H1 (cell line): ENCODE measurements around the gene RAPGEF1. TPM values are rescaled to one million over a fixed set of nuclear protein-coding genes. Genes with fewer than 3 reads are reported as not detected.

Source experiments
- ATF3 ChIP-seq: IDR thresholded peaks from 2 replicates; pipeline ENCODE4 v1.6.1; 2011; ENCODE audit warnings: low read depth, mild to moderate bottlenecking, low read length; ENCODE audit not compliant: insufficient read depth
- CHD2 ChIP-seq: IDR thresholded peaks from 2 replicates; pipeline ENCODE4 v1.6.1; 2012; ENCODE audit warnings: low read length, improper control_type of control experiment
- EP300 ChIP-seq, 2 experiments: IDR thresholded peaks; 1 replicate in 1 of 2; 2 replicates in 1 of 2; pipeline ENCODE4 v1.6.1; 2011 to 2012; ENCODE audit warnings: low read depth in 2 of 2, low read length in 2 of 2, mild to moderate bottlenecking in 2 of 2, borderline replicate concordance in 1 of 2, inconsistent platforms in 1 of 2, moderate library complexity in 1 of 2
- HDAC2 ChIP-seq, 2 experiments: fragments of 300-600 bp in 1 of 2; sonication (generic) in 1 of 2; IDR thresholded peaks; 2 replicates each; pipeline ENCODE4 v1.6.1; 2011 to 2012; ENCODE audit warnings: low read depth in 2 of 2, low read length in 2 of 2, mild to moderate bottlenecking in 2 of 2, moderate library complexity in 2 of 2, borderline replicate concordance in 1 of 2, inconsistent platforms in 1 of 2
- JUN ChIP-seq: IDR thresholded peaks from 2 replicates; pipeline ENCODE4 v1.6.1; 2011; ENCODE audit warnings: low read depth, mild to moderate bottlenecking, improper control_type of control experiment, low read length
- TCF12 ChIP-seq: IDR thresholded peaks from 2 replicates; pipeline ENCODE4 v1.6.1; 2011; ENCODE audit warnings: low read depth, mild to moderate bottlenecking, low read length
- USF2 ChIP-seq: IDR thresholded peaks from 2 replicates; pipeline ENCODE4 v1.6.1; 2011; ENCODE audit warnings: low read length, improper control_type of control experiment
- polyA plus RNA-seq, 7 experiments: library from polyadenylated mRNA; depleted of rRNA in 3 of 7; stranded (reverse) in 5 of 7; unstranded in 2 of 7; fragments of >200 nt in 5 of 7; fragments of 200-250 nt in 2 of 7; gene quantifications; 1 replicate in 5 of 7; 2 replicates in 1 of 7; 4 replicates in 1 of 7; pipeline versions ENCODE4 v1.2.1 to v1.2.3, GENCODE V29; 2011 to 2013; ENCODE audit warnings: missing spikeins in 2 of 7, mixed read lengths in 2 of 7
- total RNA-seq: library from RNA; stranded (reverse); fragmentation: NEBNext Ultra II Directional; extraction: Animal tissue kit (Norgen Biotek cat#: 25700); gene quantifications from 2 replicates; pipeline ENCODE4 v1.2.1, GENCODE V29; 2021

RAPGEF1 gene
- total and polyA plus RNA-seq, 2 of the 8 experiments (the other 6 are each of a cell fraction or from before 2014, with no cell fraction given), result 29.7 to 78.9 TPM

- TF ChIP-seq ATF3 (no peak), EP300 (IDR thresholded peaks at IDR 0.05; ENCODE audit: borderline replicate concordance in 1 of 2, low read depth in 2 of 2, low read length in 2 of 2) (no peak), TCF12 (no peak), CHD2 (no peak), JUN (no peak), USF2 (no peak), HDAC2 (IDR thresholded peaks at IDR 0.05; ENCODE audit: borderline replicate concordance in 1 of 2, low read depth in 2 of 2, low read length in 2 of 2) (no peak)
These were observed 73.1 kb downstream of the RAPGEF1 start (continued) for GRCh38 chr9:131666774-131667173.
